Muscle of arm (tissue), 12 donors: ENCODE data around the gene DYNLT3. TPM values are rescaled to one million over a fixed set of nuclear protein-coding genes. Genes with fewer than 3 reads are reported as not detected.

Experiments
- DNase-seq: peaks from one replicate; pipeline ENCODE4 v3.0.0-alpha.2; 2013
- polyA plus RNA-seq, 12 donors: library from polyadenylated mRNA; unstranded; fragments of 120-200 nt; gene quantifications; one replicate each; pipeline ENCODE4 v1.2.1, GENCODE V29; 2013; ENCODE audit not compliant: insufficient read length in 12 of 12

Gene DYNLT3
- polyA plus RNA-seq, 12 donors: 8.8 to 15.0 (median 12.6) TPM; not detected in 1

DNA sequence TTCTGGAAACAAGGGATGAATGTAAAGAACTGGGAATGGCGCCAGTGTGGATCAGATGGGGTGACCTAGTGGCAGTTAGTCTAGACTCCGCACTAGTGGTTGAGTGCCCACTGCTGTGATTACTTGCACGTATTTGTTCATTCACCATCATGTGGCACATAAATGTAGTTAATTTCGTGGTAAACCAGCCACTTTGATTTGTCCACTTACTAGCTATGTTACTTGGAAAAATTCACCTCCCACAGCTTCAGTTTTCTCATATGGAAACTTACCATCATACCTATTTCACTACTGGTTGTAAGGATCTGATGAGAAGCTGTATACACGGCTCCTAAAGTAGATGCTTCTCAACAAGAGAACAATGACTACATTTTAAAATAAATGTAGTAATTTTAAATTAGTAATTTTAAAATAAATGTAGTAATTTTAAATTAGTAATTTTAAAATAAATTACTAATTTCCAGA is 394 bp upstream of the DYNLT3 start:
- DNase-seq: no peak

DNA sequence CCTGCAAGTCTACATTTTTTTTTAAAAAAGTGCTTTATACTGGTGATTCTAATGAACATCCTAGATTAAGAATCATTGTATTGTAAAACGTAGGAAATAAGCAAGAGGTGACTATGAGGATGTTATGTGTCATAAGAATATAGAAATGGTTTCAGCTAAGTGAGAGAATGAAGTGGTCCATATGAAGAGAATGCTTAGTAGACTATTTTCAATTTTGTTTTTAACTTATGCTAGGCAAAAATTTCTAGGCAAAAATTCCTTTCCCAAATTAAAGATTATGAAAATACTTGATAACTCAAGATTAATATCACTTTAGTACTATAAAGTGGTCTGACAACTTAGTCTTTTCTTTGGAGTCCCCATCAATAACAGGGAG is 825 bp downstream of the DYNLT3 start:
- no peak for DNase-seq

- DNase-seq: no peak
Measured at GRCh38 chrX:37846141-37846540, 1.2 kb downstream of the DYNLT3 start.

GRCh38 chrX:37844622-37845021 is 2.7 kb downstream of the DYNLT3 start:
- DNase-seq: no peak

DNA sequence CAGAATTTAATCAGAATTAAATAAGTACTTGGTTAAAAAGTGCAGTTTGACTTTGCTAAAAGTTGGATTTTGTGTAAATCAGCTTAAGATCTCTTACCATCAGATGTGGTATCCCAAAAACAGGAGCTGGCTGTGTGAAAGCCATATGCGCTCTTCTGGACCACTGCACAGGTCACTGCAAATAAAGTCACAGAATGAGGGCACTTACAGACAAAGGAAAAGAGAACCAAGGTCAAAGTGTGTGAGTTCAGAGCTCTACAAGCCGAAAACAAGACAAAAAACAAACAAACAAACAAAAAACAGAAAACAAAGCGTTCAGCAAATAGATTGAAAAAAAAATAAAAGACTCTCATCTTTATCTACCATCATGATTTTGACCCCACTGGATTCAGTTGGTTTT is 6.4 kb downstream of the DYNLT3 start:
- DNase-seq: no peak

- no peak for DNase-seq
Measured at GRCh38 chrX:37834937-37835336, 12.4 kb downstream of the DYNLT3 start.

DNA sequence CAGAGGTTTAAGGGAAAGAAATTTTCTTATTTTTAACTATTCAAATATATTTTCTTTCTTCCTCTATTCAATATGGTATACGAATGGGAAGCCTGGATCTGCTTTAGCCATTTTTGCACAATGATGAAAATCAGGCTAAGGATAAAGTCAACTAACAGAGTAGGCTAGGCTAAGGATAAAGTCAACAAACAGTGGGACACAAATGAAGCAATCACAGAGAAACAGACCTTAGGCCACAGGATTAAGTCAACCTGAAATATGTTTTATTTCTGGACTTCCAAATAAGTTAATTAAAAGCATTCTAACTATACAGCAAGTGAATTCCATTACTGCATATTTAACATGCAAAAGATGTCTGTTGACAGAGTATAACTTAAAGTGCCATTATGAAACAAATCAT is 17.0 kb downstream of the DYNLT3 start:
- no peak for DNase-seq

- no peak for DNase-seq
Measured at GRCh38 chrX:37829721-37830120, 17.6 kb downstream of the DYNLT3 start.

DNA sequence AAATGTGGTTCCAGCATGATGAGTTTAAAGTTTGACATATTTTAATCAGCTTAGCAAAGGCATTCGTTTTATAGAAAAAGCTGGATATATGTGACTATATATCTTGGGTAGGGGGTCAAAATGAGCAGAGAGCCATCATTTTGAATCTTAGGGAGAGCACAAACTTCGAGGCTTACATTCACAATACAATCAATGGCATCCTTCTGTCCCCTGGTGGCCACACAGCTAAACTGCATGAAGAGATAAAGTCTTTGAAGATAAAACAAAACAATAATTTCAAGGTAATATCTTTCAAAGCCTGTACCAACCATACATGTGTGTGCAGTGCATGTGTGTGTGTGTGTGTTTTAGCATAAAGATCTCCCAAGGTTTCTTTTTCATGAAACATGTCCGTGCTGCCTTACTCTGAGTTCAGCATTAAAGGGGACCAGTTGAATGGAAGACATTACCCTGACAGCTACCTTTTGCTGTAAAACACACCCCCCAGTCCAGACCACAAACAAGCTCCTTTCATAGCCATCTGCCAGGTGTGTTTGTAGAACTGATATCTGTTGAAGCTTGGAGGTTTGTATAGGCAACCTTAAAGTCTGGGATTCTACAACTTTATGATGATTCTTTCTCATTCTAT is 22.0 kb downstream of the DYNLT3 start:
- DNase-seq: peak; percentile 25

DNA sequence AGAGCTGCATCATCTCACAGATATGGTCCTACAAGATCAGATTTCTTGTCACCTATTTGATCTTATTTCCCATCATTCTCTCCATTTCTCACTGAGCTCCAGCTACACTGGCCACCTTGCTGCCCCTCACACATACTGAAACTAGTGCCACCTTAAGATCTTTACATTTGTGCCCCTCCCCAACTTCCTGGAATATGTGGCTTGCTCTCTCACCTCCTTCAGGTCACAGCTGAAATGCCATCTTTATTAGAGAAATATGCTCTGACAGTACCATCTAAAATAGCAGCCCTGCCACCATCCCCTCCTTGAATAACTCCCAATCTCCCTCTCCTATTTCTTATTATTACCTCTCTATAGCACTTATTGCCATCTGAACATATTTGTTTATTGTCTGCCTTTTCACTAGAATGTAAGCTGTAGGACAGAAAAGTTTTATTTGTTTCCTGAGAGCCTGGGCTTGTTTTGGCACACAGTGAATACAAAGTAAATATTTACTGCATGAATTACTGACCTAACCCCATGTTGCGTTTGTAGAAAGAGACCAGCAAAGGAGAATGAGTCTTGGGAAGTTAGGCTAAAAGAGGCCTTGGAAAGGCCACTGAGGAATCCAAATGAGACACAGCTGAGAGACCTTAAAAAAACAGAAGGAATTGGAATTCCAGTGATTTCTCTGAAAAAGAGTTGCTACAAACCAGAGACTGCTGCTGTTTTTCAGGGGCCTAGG is 22.7 kb downstream of the DYNLT3 start:
- DNase-seq: no peak

DNA sequence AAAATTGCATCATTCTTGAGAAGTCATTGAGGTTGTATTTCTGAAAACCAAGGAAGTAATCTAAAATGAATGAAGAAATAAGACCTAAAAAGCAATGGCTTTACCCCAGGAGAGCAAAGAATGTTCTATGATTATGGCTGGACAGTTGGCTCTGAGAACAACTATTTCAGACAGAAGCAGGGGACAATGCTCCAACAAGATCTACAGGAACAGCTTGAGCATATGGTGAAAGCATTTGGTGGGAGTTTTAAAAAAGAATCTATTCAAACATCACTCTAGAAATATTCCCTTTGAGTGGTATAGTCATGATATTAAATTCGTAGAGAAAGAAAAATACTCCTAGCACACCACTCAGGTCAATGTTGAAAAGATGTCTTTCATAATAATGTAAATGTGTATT is 26.7 kb downstream of the DYNLT3 start:
- no peak for DNase-seq

GRCh38 chrX:37818031-37818430 is 29.3 kb downstream of the DYNLT3 start:
- DNase-seq: no peak

- DNase-seq: no peak
Measured at GRCh38 chrX:37817579-37817978, 29.8 kb downstream of the DYNLT3 start.

GRCh38 chrX:37817176-37817575 is 30.2 kb downstream of the DYNLT3 start:
- no peak for DNase-seq

DNA sequence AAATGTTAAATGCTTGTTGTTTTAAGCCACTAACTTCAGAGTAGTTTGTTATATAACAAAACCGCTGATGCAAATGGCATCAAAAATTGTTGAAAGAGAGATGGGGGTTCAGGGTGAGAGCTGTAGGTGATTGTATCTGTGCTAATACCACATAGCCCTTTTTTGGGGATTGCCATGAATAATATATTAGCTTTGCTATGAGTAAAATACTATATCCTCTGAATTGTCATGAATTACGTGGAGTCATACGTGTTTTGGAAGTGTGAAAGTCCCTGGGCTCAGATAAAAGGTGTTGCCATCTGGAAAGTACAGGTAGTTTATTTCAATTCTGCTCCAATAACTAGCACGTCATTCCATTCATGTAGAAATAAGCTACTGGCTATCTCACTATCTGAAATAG is 30.6 kb downstream of the DYNLT3 start:
- no peak for DNase-seq

- no peak for DNase-seq
Measured at GRCh38 chrX:37815366-37815765, 32.0 kb downstream of the DYNLT3 start.

GRCh38 chrX:37813570-37813969 is 33.8 kb downstream of the DYNLT3 start:
- DNase-seq: no peak

GRCh38 chrX:37812110-37812509 is 35.3 kb downstream of the DYNLT3 start:
- no peak for DNase-seq

GRCh38 chrX:37809970-37810369 is 37.4 kb downstream of the DYNLT3 start:
- DNase-seq: no peak

DNA sequence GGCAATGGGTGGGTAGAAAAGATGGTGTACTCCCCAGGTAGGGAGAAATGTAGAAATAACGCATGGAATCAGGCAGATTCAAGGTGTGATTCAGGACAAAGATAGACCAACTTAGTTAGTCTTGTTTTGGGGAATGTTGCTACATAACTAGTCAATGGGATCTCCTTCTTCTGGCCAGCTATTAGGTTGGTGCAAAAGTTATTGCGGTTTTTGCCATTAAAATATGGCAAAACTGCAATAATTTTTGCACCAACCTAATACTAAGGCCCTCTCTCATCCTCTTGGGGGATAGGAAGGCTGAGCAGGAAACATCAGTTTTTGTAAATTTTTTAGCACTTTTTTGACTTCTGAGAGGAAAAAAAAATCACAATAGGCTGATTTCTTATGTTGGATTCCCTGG is 44.3 kb downstream of the DYNLT3 start:
- no peak for DNase-seq

- DNase-seq: no peak
Measured at GRCh38 chrX:37802028-37802427, 45.3 kb downstream of the DYNLT3 start.

GRCh38 chrX:37800717-37801116 is 46.7 kb downstream of the DYNLT3 start:
- no peak for DNase-seq

- DNase-seq: no peak
Measured at GRCh38 chrX:37799936-37800335, 47.4 kb downstream of the DYNLT3 start.

DNA sequence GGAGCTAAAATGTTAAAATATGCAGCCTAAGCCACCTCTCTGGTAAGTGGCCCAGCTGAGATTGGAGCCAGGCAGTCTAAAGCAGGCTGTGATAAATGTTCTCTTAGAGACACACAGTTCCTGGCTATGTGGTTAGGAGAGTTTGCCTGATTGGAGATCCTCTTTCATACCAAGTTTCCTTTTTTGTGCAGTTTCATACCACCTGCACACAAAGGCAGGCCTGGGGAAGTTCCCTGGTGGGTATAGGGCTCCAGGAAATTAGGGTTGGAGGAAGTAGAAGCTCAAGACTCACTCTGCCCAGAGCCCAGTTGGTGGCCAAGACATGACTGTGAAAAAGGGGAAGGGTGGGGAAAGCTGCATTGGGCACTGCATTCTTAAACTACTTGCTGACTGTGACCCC is 50.6 kb downstream of the DYNLT3 start:
- DNase-seq: no peak
